ENCODE measurements around the gene CD47.

DNA sequence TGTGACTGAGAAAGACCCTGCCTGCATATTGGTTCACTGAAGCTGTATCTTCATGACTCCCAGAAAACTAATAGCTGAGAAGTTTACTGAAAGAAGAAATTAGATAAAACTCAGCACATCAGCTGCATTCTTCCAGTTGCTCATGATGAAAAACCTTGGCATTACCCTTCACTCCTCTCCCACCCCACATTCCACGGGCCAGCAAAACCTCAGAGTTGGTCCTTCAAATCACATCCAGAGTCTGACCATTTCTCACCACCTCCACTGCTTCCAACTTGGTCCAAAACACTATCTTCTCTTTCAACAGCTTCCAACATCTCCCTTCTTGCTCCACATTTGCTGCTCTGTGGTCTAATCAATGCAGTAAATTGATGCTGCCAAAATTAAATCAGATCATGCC lies 97.1 kb downstream of the CD47 start:
- TF ChIP-seq MAFK (IDR thresholded peaks at IDR 0.05; ENCODE audit: low read depth, low read length), result no peak
- no peak for TF ChIP-seq CTCF (conservative IDR thresholded peaks at IDR 0.05; ENCODE audit: low read depth, low read length)
- no peak for TF ChIP-seq RFX5 (IDR thresholded peaks at IDR 0.05; ENCODE audit: low read depth, low read length)
- TF ChIP-seq POLR2A (IDR thresholded peaks at IDR 0.05; ENCODE audit: low read depth, low read length), result no peak
- TF ChIP-seq RAD21 (IDR thresholded peaks at IDR 0.05; ENCODE audit: low read length), result no peak
- no peak for TF ChIP-seq BHLHE40 (IDR thresholded peaks at IDR 0.05; ENCODE audit: low read depth, low read length)
- no peak for TF ChIP-seq MAZ (IDR thresholded peaks at IDR 0.05; ENCODE audit: borderline replicate concordance, low read depth, low read length)
- no peak for TF ChIP-seq SMC3 (IDR thresholded peaks at IDR 0.05; ENCODE audit: low read depth, low read length)
- no peak for TF ChIP-seq FOS (IDR thresholded peaks at IDR 0.05; ENCODE audit: low read depth, low read length)
- TF ChIP-seq, protein P1, sequence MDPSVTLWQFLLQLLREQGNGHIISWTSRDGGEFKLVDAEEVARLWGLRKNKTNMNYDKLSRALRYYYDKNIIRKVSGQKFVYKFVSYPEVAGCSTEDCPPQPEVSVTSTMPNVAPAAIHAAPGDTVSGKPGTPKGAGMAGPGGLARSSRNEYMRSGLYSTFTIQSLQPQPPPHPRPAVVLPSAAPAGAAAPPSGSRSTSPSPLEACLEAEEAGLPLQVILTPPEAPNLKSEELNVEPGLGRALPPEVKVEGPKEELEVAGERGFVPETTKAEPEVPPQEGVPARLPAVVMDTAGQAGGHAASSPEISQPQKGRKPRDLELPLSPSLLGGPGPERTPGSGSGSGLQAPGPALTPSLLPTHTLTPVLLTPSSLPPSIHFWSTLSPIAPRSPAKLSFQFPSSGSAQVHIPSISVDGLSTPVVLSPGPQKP (IDR thresholded peaks at IDR 0.05; ENCODE audit: borderline replicate concordance, low read depth, low read length), result no peak

Measured in IMR-90 (cell line).